DOHH2 (cell line): ENCODE measurements around the gene SPG7.

Experiments used
- H3F3A ChIP-seq: fragments of 200-600 bp; sonication (generic), shearing (Covaris generic); 2 replicates; pipeline ENCODE4 v1.6.0; 2016; ENCODE audit warnings: antibody characterized with exemption, mild to moderate bottlenecking; ENCODE audit not compliant: control insufficient read depth, insufficient read depth
- H3K27ac ChIP-seq: fragments of 200-600 bp; sonication (generic); 2 replicates; pipeline ENCODE4 v1.5.1; 2014; ENCODE audit warnings: low read depth, mild to moderate bottlenecking, low read length, moderate library complexity
- H3K27me3 ChIP-seq: fragments of 200-600 bp; sonication (generic); 2 replicates; pipeline ENCODE4 v1.6.1; 2014; ENCODE audit warnings: mild to moderate bottlenecking, low read length, mixed read lengths; ENCODE audit not compliant: control insufficient read depth
- H3K36me3 ChIP-seq: fragments of 200-600 bp; sonication (generic); 2 replicates; pipeline ENCODE4 v1.6.1; 2014; ENCODE audit warnings: mild to moderate bottlenecking, low read length, moderate library complexity, mixed read lengths; ENCODE audit not compliant: control insufficient read depth
- H3K4me1 ChIP-seq: fragments of 200-600 bp; sonication (generic); 2 replicates; pipeline ENCODE4 v1.6.1; 2014; ENCODE audit warnings: mild to moderate bottlenecking, low read length, mixed read lengths; ENCODE audit not compliant: control insufficient read depth
- H3K4me2 ChIP-seq: fragments of 200-600 bp; sonication (generic); 2 replicates; pipeline ENCODE4 v1.6.0; 2014; ENCODE audit warnings: mild to moderate bottlenecking, low read length, moderate library complexity
- H3K4me3 ChIP-seq: fragments of 200-600 bp; sonication (generic); 2 replicates; pipeline ENCODE4 v1.5.1; 2014; ENCODE audit warnings: mild to moderate bottlenecking, low read length, mixed read lengths
- H3K79me2 ChIP-seq: fragments of 200-600 bp; sonication (generic); 2 replicates; pipeline ENCODE4 v1.6.1; 2014; ENCODE audit warnings: mild to moderate bottlenecking, low read length, mixed read lengths; ENCODE audit not compliant: control insufficient read depth
- H3K9me2 ChIP-seq: fragments of 200-600 bp; sonication (generic); replicated peaks from 2 replicates; pipeline ENCODE4 v1.6.1; 2014; ENCODE audit warnings: mild to moderate bottlenecking, low read length, mixed read lengths; ENCODE audit not compliant: control insufficient read depth
- H3K9me3 ChIP-seq: fragments of 200-600 bp; sonication (generic); 2 replicates; pipeline ENCODE4 v1.6.1; 2014; ENCODE audit warnings: antibody characterized with exemption, low read length, mixed read lengths; ENCODE audit not compliant: control insufficient read depth, insufficient read depth
- H4K20me1 ChIP-seq: fragments of 200-600 bp; sonication (generic); 2 replicates; pipeline ENCODE4 v1.6.0; 2014; ENCODE audit warnings: low read depth, mild to moderate bottlenecking, antibody characterized with exemption, low read length, moderate library complexity; ENCODE audit not compliant: control insufficient read depth, insufficient read depth
- EZH2phosphoT487 ChIP-seq: fragments of 200-600 bp; sonication (generic); IDR thresholded peaks from 2 replicates; pipeline ENCODE4 v1.6.1; 2017; ENCODE audit warnings: borderline replicate concordance, mild to moderate bottlenecking, antibody characterized with exemption, low read length, moderate library complexity, mixed read lengths
- TF ChIP-seq, protein P1 (sequence below): fragments of 200-600 bp; sonication (generic); IDR thresholded peaks from one replicate; pipeline ENCODE4 v1.5.1; 2014; ENCODE audit warnings: antibody characterized with exemption, mild to moderate bottlenecking, low read depth, low read length; ENCODE audit not compliant: poor library complexity, severe bottlenecking

Gene SPG7

DNA sequence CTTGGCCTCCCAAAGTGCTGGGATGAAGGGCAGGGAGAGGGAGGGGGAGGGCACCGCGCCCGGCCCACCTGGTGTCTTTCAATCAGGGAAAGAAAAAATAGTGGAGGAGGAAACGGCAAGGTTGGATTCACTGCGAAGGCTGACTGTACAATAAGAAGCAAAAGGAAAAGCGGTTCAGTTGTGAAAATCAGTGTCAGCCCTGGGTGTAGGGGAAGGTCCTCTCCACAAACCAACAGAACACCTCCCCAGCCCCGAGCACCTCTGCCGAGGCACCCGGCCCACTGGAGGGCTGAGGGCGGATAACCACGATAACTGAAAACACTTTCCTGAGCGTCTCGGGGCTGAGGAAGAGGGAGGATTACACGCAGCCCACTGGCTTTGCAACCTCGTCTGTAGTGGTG is 1.4 kb upstream of the SPG7 start:
- no peaks in the 10 kb centered on the region for H3K9me2 ChIP-seq
- peak overlapping the region; percentile 76 for H3K27ac ChIP-seq
- H3K27me3 ChIP-seq, result no peaks in the 10 kb centered on the region
- H3K79me2 ChIP-seq, result peaks cover 47% of the 10 kb centered on the region
- no peaks in the 10 kb centered on the region for H3K9me3 ChIP-seq
- H3K4me2 ChIP-seq, result peak overlapping the region; percentile 93
- TF ChIP-seq, protein P1, sequence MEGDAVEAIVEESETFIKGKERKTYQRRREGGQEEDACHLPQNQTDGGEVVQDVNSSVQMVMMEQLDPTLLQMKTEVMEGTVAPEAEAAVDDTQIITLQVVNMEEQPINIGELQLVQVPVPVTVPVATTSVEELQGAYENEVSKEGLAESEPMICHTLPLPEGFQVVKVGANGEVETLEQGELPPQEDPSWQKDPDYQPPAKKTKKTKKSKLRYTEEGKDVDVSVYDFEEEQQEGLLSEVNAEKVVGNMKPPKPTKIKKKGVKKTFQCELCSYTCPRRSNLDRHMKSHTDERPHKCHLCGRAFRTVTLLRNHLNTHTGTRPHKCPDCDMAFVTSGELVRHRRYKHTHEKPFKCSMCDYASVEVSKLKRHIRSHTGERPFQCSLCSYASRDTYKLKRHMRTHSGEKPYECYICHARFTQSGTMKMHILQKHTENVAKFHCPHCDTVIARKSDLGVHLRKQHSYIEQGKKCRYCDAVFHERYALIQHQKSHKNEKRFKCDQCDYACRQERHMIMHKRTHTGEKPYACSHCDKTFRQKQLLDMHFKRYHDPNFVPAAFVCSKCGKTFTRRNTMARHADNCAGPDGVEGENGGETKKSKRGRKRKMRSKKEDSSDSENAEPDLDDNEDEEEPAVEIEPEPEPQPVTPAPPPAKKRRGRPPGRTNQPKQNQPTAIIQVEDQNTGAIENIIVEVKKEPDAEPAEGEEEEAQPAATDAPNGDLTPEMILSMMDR, result no peak
- no peak for TF ChIP-seq EZH2phosphoT487
- peaks cover 44% of the 10 kb centered on the region for H3K4me1 ChIP-seq
- peaks cover 21% of the 10 kb centered on the region for H3K36me3 ChIP-seq
- H3K4me3 ChIP-seq, result peak overlapping the region; percentile 99
- no peaks in the 10 kb centered on the region for H4K20me1 ChIP-seq
- H3F3A ChIP-seq, result peaks cover 12% of the 10 kb centered on the region

- H3K9me3 ChIP-seq, result no peaks in the 10 kb centered on the region
- H3K36me3 ChIP-seq, result peaks cover 23% of the 10 kb centered on the region
- H3K27ac ChIP-seq, result peak overlapping the region; percentile 76
- H3K79me2 ChIP-seq, result peaks cover 47% of the 10 kb centered on the region
- peak overlapping the region; percentile 99 for H3K4me3 ChIP-seq
- TF ChIP-seq EZH2phosphoT487, result no peak
- H3K4me2 ChIP-seq, result peak overlapping the region; percentile 93
- no peaks in the 10 kb centered on the region for H3K27me3 ChIP-seq
- H3K4me1 ChIP-seq, result peaks cover 44% of the 10 kb centered on the region
- no peaks in the 10 kb centered on the region for H4K20me1 ChIP-seq
- no peaks in the 10 kb centered on the region for H3K9me2 ChIP-seq
- peaks cover 12% of the 10 kb centered on the region for H3F3A ChIP-seq
Measured at GRCh38 chr16:89507214-89507833, 879 bp upstream of the SPG7 start.

DNA sequence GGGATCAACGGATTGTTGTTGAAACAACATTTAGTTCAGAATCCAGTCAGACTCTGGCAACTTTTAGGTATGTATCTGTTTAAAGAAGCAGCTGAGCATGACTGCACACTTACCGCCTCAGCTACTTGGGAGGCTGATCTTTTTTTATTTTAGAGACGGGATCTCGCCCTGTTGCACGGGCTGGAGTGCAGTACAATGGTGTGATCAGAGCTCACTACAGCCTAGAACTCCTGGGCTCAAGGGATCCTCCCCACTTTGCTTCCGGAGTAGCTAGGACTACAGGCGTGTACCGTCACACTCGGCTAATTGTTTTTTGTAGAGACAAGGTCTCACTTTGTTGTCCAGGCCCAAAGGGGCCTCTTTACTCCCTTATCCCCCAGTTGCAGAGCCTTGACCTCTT is 2.3 kb downstream of the SPG7 start:
- Histone ChIP-seq H3K4me1 (peaks cover 36% of the 10 kb centered on the region), H3K9me2 (no peaks in the 10 kb centered on the region), H3K4me3 (no peak overlapping the region), H3F3A (peaks cover 12% of the 10 kb centered on the region), H3K9me3 (no peaks in the 10 kb centered on the region), H3K79me2 (peaks cover 47% of the 10 kb centered on the region), H4K20me1 (no peaks in the 10 kb centered on the region), H3K36me3 (peaks cover 38% of the 10 kb centered on the region), H3K4me2 (no peak overlapping the region), H3K27me3 (no peaks in the 10 kb centered on the region), H3K27ac (no peak overlapping the region)
- no peak for TF ChIP-seq EZH2phosphoT487
- TF ChIP-seq, protein P1, result no peak

- Histone ChIP-seq H3K36me3 (peaks cover 43% of the 10 kb centered on the region), H3K4me2 (no peak overlapping the region), H3K27me3 (no peaks in the 10 kb centered on the region), H3K27ac (no peak overlapping the region), H3K9me3 (no peaks in the 10 kb centered on the region), H4K20me1 (no peaks in the 10 kb centered on the region), H3K9me2 (no peaks in the 10 kb centered on the region), H3K4me3 (no peak overlapping the region), H3K4me1 (peaks cover 27% of the 10 kb centered on the region), H3K79me2 (peaks cover 47% of the 10 kb centered on the region), H3F3A (peaks cover 4% of the 10 kb centered on the region)
- TF ChIP-seq, protein P1, result no peak
- no peak for TF ChIP-seq EZH2phosphoT487
Measured at GRCh38 chr16:89511374-89511773, 3.2 kb downstream of the SPG7 start.
